OCI-LY7 (cell line): ENCODE measurements around the gene OPCML. TPM values are rescaled to one million over a fixed set of nuclear protein-coding genes. Genes with fewer than 3 reads are reported as not detected.

Experiments
- BruUV-seq: library from RNA; stranded (reverse); fragments of 400-500 nt; replicated peaks from 2 replicates; lab custom pipeline; 2021; lab: Mats Ljungman, UMichigan
- CTCF ChIA-PET: fragments of 300-600 bp; sonication (Branson Sonifier 250); formaldehyde crosslinking; loops from one replicate; lab custom pipeline; 2022; ENCODE audit warnings: antibody characterized with exemption; ENCODE audit not compliant: unreplicated experiment; lab: Charles Lee
- POLR2A ChIA-PET: fragments of 300-600 bp; sonication (Branson Sonifier 250); formaldehyde crosslinking; loops from one replicate; lab custom pipeline; 2022; ENCODE audit warnings: antibody characterized with exemption; lab: Charles Lee
- DNase-seq: peaks from one replicate; pipeline ENCODE4 v3.0.0-alpha.2; 2015; ENCODE audit warnings: low spot score
- H2AFZ ChIP-seq: fragments of 200-600 bp; sonication (generic), shearing (Covaris generic); 2 replicates; pipeline ENCODE4 v1.6.1; 2014; ENCODE audit warnings: mild to moderate bottlenecking, antibody characterized with exemption, low read length, moderate library complexity
- H3K27ac ChIP-seq: fragments of 200-600 bp; sonication (generic); 2 replicates; pipeline ENCODE4 v1.5.1; 2014; ENCODE audit warnings: mixed run types, low read depth, mild to moderate bottlenecking, moderate library complexity, low read length, inconsistent platforms; ENCODE audit not compliant: poor library complexity, severe bottlenecking
- H3K36me3 ChIP-seq: fragments of 200-600 bp; sonication (generic); 2 replicates; pipeline ENCODE4 v1.6.1; 2014; ENCODE audit warnings: mild to moderate bottlenecking, antibody characterized with exemption, low read length, moderate library complexity, mixed read lengths; ENCODE audit not compliant: insufficient read depth
- H3K4me1 ChIP-seq: fragments of 200-600 bp; sonication (generic); 2 replicates; pipeline ENCODE4 v1.5.1; 2014; ENCODE audit warnings: mild to moderate bottlenecking, low read length; ENCODE audit not compliant: insufficient read depth, poor library complexity, severe bottlenecking
- H3K4me2 ChIP-seq: fragments of 200-600 bp; sonication (generic); 2 replicates; pipeline ENCODE4 v1.6.1; 2014; ENCODE audit warnings: mild to moderate bottlenecking, low read length
- H3K4me3 ChIP-seq: fragments of 200-600 bp; sonication (generic); 2 replicates; pipeline ENCODE4 v1.5.1; 2014; ENCODE audit warnings: mild to moderate bottlenecking, low read depth, low read length; ENCODE audit not compliant: poor library complexity, severe bottlenecking
- H3K79me2 ChIP-seq: fragments of 200-600 bp; sonication (generic); 2 replicates; pipeline ENCODE4 v1.6.1; 2016; ENCODE audit warnings: low read depth, mild to moderate bottlenecking, low read length, moderate library complexity, mixed read lengths; ENCODE audit not compliant: insufficient read depth
- H3K9me2 ChIP-seq: fragments of 200-600 bp; sonication (generic); 2 replicates; pipeline ENCODE4 v1.6.1; 2016; ENCODE audit warnings: mild to moderate bottlenecking, low read length, mixed read lengths; ENCODE audit not compliant: insufficient read depth
- H3K9me3 ChIP-seq: fragments of 200-600 bp; sonication (generic); 2 replicates; pipeline ENCODE4 v1.6.1; 2014; ENCODE audit warnings: mild to moderate bottlenecking, mixed run types, low read length, mixed read lengths
- H4K20me1 ChIP-seq: fragments of 200-600 bp; sonication (generic); 2 replicates; pipeline ENCODE4 v1.6.1; 2014; ENCODE audit warnings: mild to moderate bottlenecking, antibody characterized with exemption, low read length, moderate library complexity, mixed read lengths; ENCODE audit not compliant: insufficient read depth
- CTCF ChIP-seq: fragments of 200-600 bp; sonication (generic); conservative IDR thresholded peaks from 2 replicates; pipeline ENCODE4 v1.5.1; 2014; ENCODE audit warnings: mild to moderate bottlenecking, antibody characterized with exemption, low read length, moderate library complexity, mixed read lengths
- EZH2phosphoT487 ChIP-seq: fragments of 200-600 bp; sonication (generic); IDR thresholded peaks from 2 replicates; pipeline ENCODE4 v1.6.1; 2018; ENCODE audit warnings: low read depth, borderline replicate concordance, mild to moderate bottlenecking, mixed run types, antibody characterized with exemption, low read length, moderate library complexity, mixed read lengths
- intact Hi-C: fragments of 100-400 bp; cut with micrococcal nuclease; formaldehyde crosslinking; loops from one replicate; pipeline ENCODE4 v1.10.0; 2022; ENCODE audit not compliant: unreplicated experiment
- total RNA-seq, 2 experiments: library from RNA; depleted of rRNA in 1 of 2; stranded (reverse); fragments of >200 nt in 1 of 2; shearing (Covaris generic) in 1 of 2; gene quantifications; 2 replicates each; pipeline ENCODE4 v1.2.3, GENCODE V29; 2014 to 2022

The OPCML gene
- total RNA-seq, 2 experiments from 2014 or later = not detected

DNA sequence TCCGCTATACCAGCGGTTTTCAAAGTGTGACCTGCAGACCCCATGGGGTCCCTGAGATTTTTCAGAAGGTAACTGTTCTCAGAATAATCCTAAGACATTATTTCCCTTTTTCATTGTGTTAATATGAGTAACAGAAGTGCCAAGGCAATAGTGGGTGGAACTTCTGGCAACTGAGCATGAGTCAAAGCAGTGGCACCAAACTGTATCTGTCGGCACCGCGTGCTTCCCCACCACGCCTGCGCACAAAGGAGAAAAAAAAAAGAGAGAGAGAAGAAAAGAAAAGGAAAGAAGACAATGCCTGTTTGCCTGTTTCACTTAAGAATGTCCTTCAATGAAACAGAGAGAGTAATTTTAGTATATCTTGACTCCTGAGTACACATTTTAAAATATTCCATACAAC, 679.9 kb downstream of the OPCML start:
- Histone ChIP-seq H3K4me2 (no peak overlapping the region), H3K79me2 (no peaks in the 10 kb centered on the region), H3K9me3 (no peaks in the 10 kb centered on the region), H2AFZ (no peak overlapping the region), H3K27ac (no peak overlapping the region), H3K9me2 (no peaks in the 10 kb centered on the region), H3K36me3 (no peaks in the 10 kb centered on the region), H3K4me1 (no peaks in the 10 kb centered on the region), H4K20me1 (no peaks in the 10 kb centered on the region), H3K4me3 (no peak overlapping the region)
- CTCF ChIA-PET = no interaction called here
- intact Hi-C loops = no loop called here
- no peak for DNase-seq
- POLR2A ChIA-PET = no interaction called here
- no peak for TF ChIP-seq EZH2phosphoT487
- TF ChIP-seq CTCF = no peak
- BruUV-seq = no TSS peak

- TF ChIP-seq CTCF (no peak), EZH2phosphoT487 (no peak)
- H3K27ac ChIP-seq = no peak overlapping the region
- H3K4me2 ChIP-seq = no peak overlapping the region
- H3K9me2 ChIP-seq = no peaks in the 10 kb centered on the region
- ChIA-PET CTCF (interaction anchor here (0.6 kb wide), 1 partner anchor 88 kb away, joined by 4 read pairs; no protein-coding TSS in a partner anchor), POLR2A (interaction anchor here (0.7 kb wide), 1 partner anchor 30 kb away, joined by 3 read pairs; no protein-coding TSS in a partner anchor)
- no TSS peak for BruUV-seq
- H3K9me3 ChIP-seq = no peaks in the 10 kb centered on the region
- no peaks in the 10 kb centered on the region for H3K36me3 ChIP-seq
- no peak overlapping the region for H2AFZ ChIP-seq
- H3K4me1 ChIP-seq = no peaks in the 10 kb centered on the region
- no peak overlapping the region for H3K4me3 ChIP-seq
- DNase-seq = no peak
- no peaks in the 10 kb centered on the region for H4K20me1 ChIP-seq
- no peaks in the 10 kb centered on the region for H3K79me2 ChIP-seq
- intact Hi-C loops = no loop called here
Measured at GRCh38 chr11:132851247-132851646, 681.1 kb downstream of the OPCML start.

DNA sequence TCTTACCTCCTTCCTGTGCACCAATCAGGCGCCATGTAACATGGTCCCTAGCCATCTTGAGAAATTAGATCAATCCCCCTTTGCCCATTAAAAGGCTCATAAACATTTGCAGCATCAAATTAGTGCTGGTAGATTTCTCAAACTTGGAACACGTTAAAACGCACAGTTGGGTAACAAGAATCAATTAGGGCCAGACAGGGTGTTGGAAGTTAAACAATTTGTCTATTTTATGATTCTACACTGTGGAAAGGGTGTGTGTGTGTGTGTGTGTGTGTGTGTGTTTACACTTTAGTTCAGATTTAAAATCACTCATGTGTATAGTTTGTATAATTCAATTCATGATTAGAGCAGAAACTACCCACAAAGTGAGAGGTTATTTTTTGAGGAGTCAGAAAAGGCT, 682.0 kb downstream of the OPCML start:
- no peak overlapping the region for H3K4me3 ChIP-seq
- no peaks in the 10 kb centered on the region for H3K79me2 ChIP-seq
- TF ChIP-seq CTCF (no peak), EZH2phosphoT487 (no peak)
- H2AFZ ChIP-seq = no peak overlapping the region
- DNase-seq = no peak
- BruUV-seq = no TSS peak
- intact Hi-C loops = no loop called here
- H3K9me3 ChIP-seq = no peaks in the 10 kb centered on the region
- H3K27ac ChIP-seq = no peak overlapping the region
- no peaks in the 10 kb centered on the region for H4K20me1 ChIP-seq
- no peak overlapping the region for H3K4me2 ChIP-seq
- POLR2A ChIA-PET = no interaction called here
- CTCF ChIA-PET = no interaction called here
- H3K4me1 ChIP-seq = no peaks in the 10 kb centered on the region
- H3K9me2 ChIP-seq = no peaks in the 10 kb centered on the region
- H3K36me3 ChIP-seq = no peaks in the 10 kb centered on the region
